DOHH2 (cell line): Measurements from ENCODE around the gene IMMP1L.

Experiments used
- CTCF ChIP-seq: fragments of 200-600 bp; sonication (generic); IDR thresholded peaks from one replicate; pipeline ENCODE4 v1.5.1; 2014; ENCODE audit warnings: antibody characterized with exemption, mild to moderate bottlenecking, low read depth, low read length; ENCODE audit not compliant: poor library complexity, severe bottlenecking
- EZH2phosphoT487 ChIP-seq: fragments of 200-600 bp; sonication (generic); IDR thresholded peaks from 2 replicates; pipeline ENCODE4 v1.6.1; 2017; ENCODE audit warnings: borderline replicate concordance, mild to moderate bottlenecking, antibody characterized with exemption, low read length, moderate library complexity, mixed read lengths

- no peak for TF ChIP-seq EZH2phosphoT487
- no peak for TF ChIP-seq CTCF
Observed at GRCh38 chr11:31445621-31446020, 63.8 kb downstream of the IMMP1L start.
